ENCODE results near the gene CERS6. TPM values are rescaled to one million over a fixed set of nuclear protein-coding genes. Genes with fewer than 3 reads are reported as not detected.
A peak's percentile ranks its signal among the peaks of the same experiment; 100 is the strongest.

The CERS6 gene
- total and polyA plus RNA-seq, 2 of the 8 experiments (the other 6 are each of a cell fraction or from before 2014, with no cell fraction given), result 6.8 to 28.2 TPM

- TF ChIP-seq E2F6 (IDR thresholded peaks at IDR 0.05) (no peak), RAD21 (IDR thresholded peaks at IDR 0.05 in 1 of 2, conservative IDR thresholded peaks at IDR 0.05 in 1 of 2; ENCODE audit: low read depth in 2 of 2, low read length in 2 of 2) (no peak), EZH2 (IDR thresholded peaks at IDR 0.05; ENCODE audit: low read depth, low read length, severe bottlenecking) (no peak), MAX (IDR thresholded peaks at IDR 0.05) (no peak), CBX5 (IDR thresholded peaks at IDR 0.05; ENCODE audit: low read depth, low read length) (no peak), CHD2 (IDR thresholded peaks at IDR 0.05; ENCODE audit: low read length) (no peak), TEAD4 (IDR thresholded peaks at IDR 0.05; ENCODE audit: low read depth, low read length) (no peak)
- Histone ChIP-seq H3K56ac (replicated peaks; ENCODE audit: insufficient read length, low read depth, low read length) (no peak overlapping the region), H4K8ac (ENCODE audit: extremely low read depth, insufficient read depth, low read length) (no peak overlapping the region), H4K91ac (replicated peaks; ENCODE audit: insufficient read length, low read length) (peak overlapping the region; percentile 4), H3K9me3 (ENCODE audit: insufficient read depth in 2 of 2, low read depth in 1 of 2, low read length in 1 of 2) (no peaks in the 10 kb centered on the region), H4K5ac (ENCODE audit: insufficient read length, low read depth, low read length) (no peak overlapping the region), H3K4ac (replicated peaks; ENCODE audit: insufficient read length, low read depth, low read length) (no peak overlapping the region), H3K23me2 (ENCODE audit: low read depth, low read length) (no peaks in the 10 kb centered on the region), H2BK12ac (ENCODE audit: low read depth, low read length) (no peak overlapping the region), H3K27me3 (replicated peaks in 1 of 4; ENCODE audit: control insufficient read depth in 3 of 4, extremely low read depth in 1 of 4, insufficient read depth in 3 of 4, low read length in 3 of 4) (no peaks in the 10 kb centered on the region), H3K4me3 (ENCODE audit: extremely low read depth in 1 of 4, insufficient read depth in 2 of 4, low read depth in 3 of 4, low read length in 4 of 4) (no peak overlapping the region), H2BK120ac (replicated peaks; ENCODE audit: low read depth, low read length) (no peak overlapping the region), H2BK20ac (ENCODE audit: low read length) (no peak overlapping the region), H3K23ac (ENCODE audit: insufficient read length) (no peak overlapping the region), H4K20me1 (replicated peaks in 1 of 2; ENCODE audit: control insufficient read depth in 1 of 2, insufficient read depth in 2 of 2, low read length in 2 of 2) (no peaks in the 10 kb centered on the region), H3K36me3 (ENCODE audit: control insufficient read depth in 2 of 4, insufficient read depth in 4 of 4, low read length in 3 of 4) (no peaks in the 10 kb centered on the region), H3K4me1 (replicated peaks in 1 of 4; ENCODE audit: control insufficient read depth in 3 of 4, insufficient read depth in 4 of 4, low read length in 3 of 4) (peaks cover 0 to 8% (median 4%) of the 10 kb centered on the region in 4 experiments; a peak in 4 of 7 replicates), H3K4me2 (ENCODE audit: insufficient read depth in 1 of 2, low read depth in 2 of 2, low read length in 2 of 2) (peak overlapping the region in 1 of 2 experiments; percentile 12; a peak in 1 of 4 replicates), H2AFZ (ENCODE audit: low read length) (0 out of 2 replicates have a peak overlapping the region, but pooled peaks have one; percentile 19), H3K79me2 (ENCODE audit: control insufficient read depth in 1 of 2, insufficient read depth in 2 of 2, low read length in 2 of 2) (no peaks in the 10 kb centered on the region), H3K9ac (replicated peaks in 1 of 4; ENCODE audit: extremely low read depth in 1 of 4, low read depth in 3 of 4, low read length in 3 of 4) (no peak overlapping the region), H2BK5ac (ENCODE audit: low read depth, low read length) (no peak overlapping the region), H3K79me1 (ENCODE audit: low read depth, low read length) (no peaks in the 10 kb centered on the region), H3K14ac (ENCODE audit: insufficient read length) (no peak overlapping the region), H2BK15ac (ENCODE audit: low read length) (no peak overlapping the region; the same call in 1 of the 2 replicates), H3K27ac (ENCODE audit: low read depth, low read length) (no peak overlapping the region), H3K18ac (ENCODE audit: extremely low read depth, low read length) (no peak overlapping the region), H2AK5ac (ENCODE audit: low read depth, low read length) (no peak overlapping the region)
- 79% methylated on average over 3 of the region's 3 CpGs; no CpG with 5 or more reads in 1 of the 2 experiments for WGBS, 2 experiments (ENCODE audit: extremely low coverage in 1 of 2, insufficient coverage in 1 of 2, insufficient read length in 1 of 2, insufficient replicate concordance in 2 of 2, low coverage in 1 of 2, low lambda C conversion rate in 2 of 2, missing lambda C conversion rate in 1 of 2)
- no peak for DNase-seq (ENCODE audit: low read depth in 1 of 2, low spot score in 2 of 2)
- ChIA-PET CTCF (ENCODE audit: partially characterized antibody) (no interaction called here), POLR2A (ENCODE audit: partially characterized antibody) (no interaction called here)
- FAIRE-seq, result no peak
These were observed 31.1 kb upstream of the CERS6 start for GRCh38 chr2:168424971-168425370.
